ENCODE measurements around the gene IMMP2L.

DNA sequence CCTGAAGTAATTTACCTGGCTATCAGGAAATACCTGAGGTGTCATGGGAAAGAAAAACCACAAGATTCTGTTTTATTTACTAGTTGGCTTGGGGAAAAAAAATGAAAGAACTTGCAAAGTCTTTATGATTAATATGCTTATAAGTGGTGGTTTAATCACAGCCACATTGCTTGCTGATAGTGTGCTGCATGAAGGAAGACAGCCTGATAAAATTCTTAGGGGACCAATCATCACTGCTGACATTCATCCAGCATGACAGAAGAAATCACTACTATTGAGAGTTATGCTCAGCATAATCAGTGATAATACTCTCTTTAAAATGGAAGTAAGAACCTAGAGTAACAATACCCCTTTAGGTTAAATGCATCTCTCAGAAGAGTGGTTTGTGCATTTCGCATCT, 621.5 kb downstream of the IMMP2L start:
- TF ChIP-seq, protein P1, sequence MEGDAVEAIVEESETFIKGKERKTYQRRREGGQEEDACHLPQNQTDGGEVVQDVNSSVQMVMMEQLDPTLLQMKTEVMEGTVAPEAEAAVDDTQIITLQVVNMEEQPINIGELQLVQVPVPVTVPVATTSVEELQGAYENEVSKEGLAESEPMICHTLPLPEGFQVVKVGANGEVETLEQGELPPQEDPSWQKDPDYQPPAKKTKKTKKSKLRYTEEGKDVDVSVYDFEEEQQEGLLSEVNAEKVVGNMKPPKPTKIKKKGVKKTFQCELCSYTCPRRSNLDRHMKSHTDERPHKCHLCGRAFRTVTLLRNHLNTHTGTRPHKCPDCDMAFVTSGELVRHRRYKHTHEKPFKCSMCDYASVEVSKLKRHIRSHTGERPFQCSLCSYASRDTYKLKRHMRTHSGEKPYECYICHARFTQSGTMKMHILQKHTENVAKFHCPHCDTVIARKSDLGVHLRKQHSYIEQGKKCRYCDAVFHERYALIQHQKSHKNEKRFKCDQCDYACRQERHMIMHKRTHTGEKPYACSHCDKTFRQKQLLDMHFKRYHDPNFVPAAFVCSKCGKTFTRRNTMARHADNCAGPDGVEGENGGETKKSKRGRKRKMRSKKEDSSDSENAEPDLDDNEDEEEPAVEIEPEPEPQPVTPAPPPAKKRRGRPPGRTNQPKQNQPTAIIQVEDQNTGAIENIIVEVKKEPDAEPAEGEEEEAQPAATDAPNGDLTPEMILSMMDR (IDR thresholded peaks at IDR 0.05), result no peak
- no peak for TF ChIP-seq POLR2A (IDR thresholded peaks at IDR 0.05)

All from thyroid gland (tissue), 4 donors.